Esophagus muscularis mucosa (tissue), 4 donors: ENCODE measurements around the gene POU2F1. TPM values are rescaled to one million over a fixed set of nuclear protein-coding genes. Genes with fewer than 3 reads are reported as not detected.

Experiments
- DNase-seq: peaks from one replicate; pipeline ENCODE4 v3.0.0-alpha.2; 2017; ENCODE audit errors: extremely low spot score
- H3K27ac ChIP-seq, 4 donors: fragments of 200-600 bp; sonication (generic); replicated peaks in 1 of 4; 1 replicate in 3 of 4; 2 replicates in 1 of 4; pipeline ENCODE4 v1.5.1; 2016 to 2019; ENCODE audit warnings: mild to moderate bottlenecking in 1 of 4
- H3K27me3 ChIP-seq, 4 donors: fragments of 200-600 bp; sonication (generic); one replicate each; pipeline versions ENCODE4 v1.5.1 to v1.6.0; 2016 to 2019
- H3K36me3 ChIP-seq, 4 donors: fragments of 200-600 bp; sonication (generic); one replicate each; pipeline ENCODE4 v1.5.1; 2016 to 2019
- H3K4me1 ChIP-seq, 4 donors: fragments of 200-600 bp; sonication (generic); one replicate each; pipeline ENCODE4 v1.5.1; 2016 to 2019
- H3K4me3 ChIP-seq, 4 donors: fragments of 200-600 bp; sonication (generic); 1 replicate in 2 of 4; 2 replicates in 2 of 4; pipeline ENCODE4 v1.5.1; 2016 to 2019; ENCODE audit warnings: mild to moderate bottlenecking in 4 of 4, moderate library complexity in 1 of 4
- H3K9me3 ChIP-seq, 4 donors: fragments of 200-600 bp; sonication (generic); 1 replicate in 3 of 4; 2 replicates in 1 of 4; pipeline ENCODE4 v1.5.1; 2016 to 2019
- EP300 ChIP-seq: sonication (generic); formaldehyde crosslinking; IDR thresholded peaks from one replicate; pipeline ENCODE4 v1.6.1; 2017; ENCODE audit warnings: antibody characterized with exemption
- POLR2A ChIP-seq: fragments of 450-650 bp; IDR thresholded peaks from one replicate; pipeline ENCODE4 v1.6.1; 2017; ENCODE audit warnings: antibody characterized with exemption, moderate library complexity, mild to moderate bottlenecking, low read depth
- POLR2AphosphoS5 ChIP-seq, 2 donors: sonication (generic); formaldehyde crosslinking; IDR thresholded peaks; one replicate each; pipeline ENCODE4 v1.6.1; 2017; ENCODE audit warnings: antibody characterized with exemption in 2 of 2
- WGBS: methylation state at CpG from one replicate; pipeline ENCODE4 v1.1.5; 2018; 5-methylcytosine and 5-hydroxymethylcytosine counted together
- intact Hi-C: fragments of 100-400 bp; cut with DNase I; formaldehyde crosslinking; loops from one replicate; pipeline ENCODE4 v1.15.1; 2023
- total RNA-seq, 4 donors: library from RNA; depleted of rRNA; stranded (reverse); fragments of >200 nt; gene quantifications; one replicate each; pipeline versions ENCODE4 v1.1.0 to v1.2.1, GENCODE V29; 2016
- TF ChIP-seq, protein P1 (sequence below), 3 experiments: fragments of 200-600 bp in 2 of 3; fragments of 450-650 bp in 1 of 3; sonication (generic) in 2 of 3; IDR thresholded peaks; one replicate each; pipeline ENCODE4 v1.5.1; 2017 to 2019; ENCODE audit warnings: antibody characterized with exemption in 3 of 3, mild to moderate bottlenecking in 2 of 3, moderate library complexity in 1 of 3

The POU2F1 gene
- total RNA-seq, 4 donors from 2014 or later = 7.3 to 13.4 (median 10.4) TPM

DNA sequence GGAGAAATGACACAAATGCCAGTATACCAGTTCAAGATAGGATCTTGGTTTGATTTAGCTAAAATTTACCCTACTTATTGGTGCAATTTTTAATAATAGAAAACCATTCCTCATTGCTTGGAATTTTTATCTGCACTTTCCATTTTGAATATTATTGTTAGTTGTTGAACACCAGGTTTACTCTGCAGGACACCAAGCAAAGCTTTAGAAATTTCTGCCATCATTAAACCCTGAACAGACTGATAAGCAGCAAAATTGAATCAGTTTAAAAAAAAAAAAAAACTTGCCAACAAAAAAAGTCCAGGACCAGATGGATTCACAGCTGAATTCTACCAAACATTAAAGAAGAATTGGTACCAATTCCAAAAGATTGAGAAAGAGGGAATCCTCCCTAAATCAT lies 71.5 kb downstream of the POU2F1 start:
- TF ChIP-seq POLR2A (no peak), EP300 (no peak), POLR2AphosphoS5 (IDR thresholded peaks at IDR 0.05) (no peak)
- TF ChIP-seq, protein P1, sequence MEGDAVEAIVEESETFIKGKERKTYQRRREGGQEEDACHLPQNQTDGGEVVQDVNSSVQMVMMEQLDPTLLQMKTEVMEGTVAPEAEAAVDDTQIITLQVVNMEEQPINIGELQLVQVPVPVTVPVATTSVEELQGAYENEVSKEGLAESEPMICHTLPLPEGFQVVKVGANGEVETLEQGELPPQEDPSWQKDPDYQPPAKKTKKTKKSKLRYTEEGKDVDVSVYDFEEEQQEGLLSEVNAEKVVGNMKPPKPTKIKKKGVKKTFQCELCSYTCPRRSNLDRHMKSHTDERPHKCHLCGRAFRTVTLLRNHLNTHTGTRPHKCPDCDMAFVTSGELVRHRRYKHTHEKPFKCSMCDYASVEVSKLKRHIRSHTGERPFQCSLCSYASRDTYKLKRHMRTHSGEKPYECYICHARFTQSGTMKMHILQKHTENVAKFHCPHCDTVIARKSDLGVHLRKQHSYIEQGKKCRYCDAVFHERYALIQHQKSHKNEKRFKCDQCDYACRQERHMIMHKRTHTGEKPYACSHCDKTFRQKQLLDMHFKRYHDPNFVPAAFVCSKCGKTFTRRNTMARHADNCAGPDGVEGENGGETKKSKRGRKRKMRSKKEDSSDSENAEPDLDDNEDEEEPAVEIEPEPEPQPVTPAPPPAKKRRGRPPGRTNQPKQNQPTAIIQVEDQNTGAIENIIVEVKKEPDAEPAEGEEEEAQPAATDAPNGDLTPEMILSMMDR (IDR thresholded peaks at IDR 0.05) = no peak
- Histone ChIP-seq H3K36me3 (no peaks in the 10 kb centered on the region), H3K27me3 (no peaks in the 10 kb centered on the region), H3K9me3 (no peaks in the 10 kb centered on the region), H3K4me1 (peaks cover 12 to 36% (median 24%) of the 10 kb centered on the region in 4 donors), H3K4me3 (no peak overlapping the region), H3K27ac (no peak overlapping the region)
- DNase-seq = no peak
- intact Hi-C loops = no loop called here

GRCh38 chr1:167293057-167293456 lies 72.4 kb downstream of the POU2F1 start:
- H3K27ac ChIP-seq = no peak overlapping the region
- H3K36me3 ChIP-seq = no peaks in the 10 kb centered on the region
- H3K27me3 ChIP-seq = no peaks in the 10 kb centered on the region
- H3K4me1 ChIP-seq = peaks cover 11 to 43% (median 22%) of the 10 kb centered on the region in 4 donors
- TF ChIP-seq POLR2A (no peak), EP300 (no peak), POLR2AphosphoS5 (IDR thresholded peaks at IDR 0.05) (no peak)
- TF ChIP-seq, protein P1 (IDR thresholded peaks at IDR 0.05) = no peak
- intact Hi-C loops = no loop called here
- no peak overlapping the region for H3K4me3 ChIP-seq
- no peak for DNase-seq
- WGBS = 87% methylated on average over 4 of the region's 4 CpGs
- H3K9me3 ChIP-seq = no peaks in the 10 kb centered on the region

DNA sequence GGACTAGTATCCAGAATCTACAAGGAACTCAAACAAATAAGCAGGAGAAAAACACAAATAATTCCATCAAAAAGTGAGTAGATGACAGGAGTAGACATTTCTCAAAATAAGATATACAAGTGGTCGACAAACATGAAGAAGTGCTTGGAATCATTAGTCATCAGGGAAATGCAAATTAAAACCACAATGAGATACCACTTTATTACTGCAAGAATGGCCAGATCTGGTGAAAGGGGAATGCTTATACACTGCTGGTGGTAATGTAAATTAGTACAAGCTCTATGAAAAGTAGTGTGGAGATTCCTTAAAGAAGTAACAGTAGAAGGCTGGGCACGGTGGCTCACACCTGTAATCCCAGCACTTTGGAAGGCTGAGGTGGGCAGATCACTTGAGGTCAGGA lies 73.8 kb downstream of the POU2F1 start:
- Histone ChIP-seq H3K9me3 (no peaks in the 10 kb centered on the region), H3K27ac (no peak overlapping the region), H3K4me3 (no peak overlapping the region), H3K4me1 (peaks cover 8 to 38% (median 19%) of the 10 kb centered on the region in 4 donors), H3K27me3 (no peaks in the 10 kb centered on the region), H3K36me3 (no peaks in the 10 kb centered on the region)
- intact Hi-C loops = no loop called here
- WGBS = 82% methylated on average over 2 of the region's 2 CpGs
- TF ChIP-seq EP300 (no peak), POLR2A (no peak), POLR2AphosphoS5 (IDR thresholded peaks at IDR 0.05) (no peak)
- TF ChIP-seq, protein P1 (IDR thresholded peaks at IDR 0.05) = no peak
- no peak for DNase-seq

DNA sequence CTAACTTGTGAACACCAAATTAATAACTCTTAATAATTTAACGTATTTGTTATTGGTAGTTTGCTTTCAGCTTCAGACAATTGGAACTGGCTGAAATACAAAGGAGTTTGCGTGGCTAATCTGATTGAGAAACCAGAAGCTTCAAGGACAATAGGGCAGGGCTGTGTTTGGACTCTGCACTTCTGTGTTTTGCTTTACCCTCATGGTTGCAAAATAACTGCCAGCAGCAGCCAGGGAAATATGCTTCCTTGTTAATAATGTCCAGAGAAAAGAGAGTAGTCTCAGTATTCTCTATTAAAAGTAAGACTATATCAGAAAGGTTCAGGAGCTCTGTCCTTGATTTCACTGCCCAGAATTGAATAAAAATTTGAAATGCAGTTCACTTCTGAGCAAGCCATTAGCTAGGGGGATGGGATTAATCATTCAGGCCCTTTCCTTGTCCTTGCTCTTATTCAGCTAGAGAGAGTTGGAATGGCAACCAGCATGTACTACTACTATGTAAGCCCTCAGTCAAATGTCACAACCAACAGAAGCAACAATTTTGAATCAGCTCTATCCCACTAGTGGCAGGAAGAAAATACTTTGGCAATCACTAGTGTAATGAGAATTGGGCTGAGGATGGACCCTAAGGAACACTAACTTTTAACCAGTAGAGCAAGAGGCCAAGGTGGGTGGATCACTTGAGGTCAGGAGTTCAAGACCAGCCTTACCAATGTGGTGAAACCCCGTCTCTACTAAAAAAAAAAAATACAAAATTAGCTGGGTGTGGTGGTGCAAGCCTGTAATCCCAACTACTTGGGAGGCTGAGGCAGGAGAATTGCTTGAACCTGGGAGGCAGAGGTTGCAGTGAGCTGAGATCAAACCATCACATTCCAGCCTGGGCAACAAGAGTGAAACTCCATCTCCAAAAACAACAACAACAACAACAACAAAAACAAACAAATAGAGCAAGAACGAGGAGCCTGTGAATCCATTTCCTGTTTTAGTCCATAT lies 76.8 kb downstream of the POU2F1 start:
- no peak for DNase-seq
- intact Hi-C loops = no loop called here
- no peak overlapping the region for H3K4me3 ChIP-seq
- H3K27ac ChIP-seq = peak overlapping the region in 2 of 4 donors; percentile 12 to 17
- no peaks in the 10 kb centered on the region for H3K36me3 ChIP-seq
- no peaks in the 10 kb centered on the region for H3K27me3 ChIP-seq
- WGBS = 64% methylated on average over 4 of the region's 4 CpGs
- peaks cover 0 to 22% (median 10%) of the 10 kb centered on the region in 4 donors for H3K4me1 ChIP-seq
- no peak for TF ChIP-seq EP300
- TF ChIP-seq, protein P1 (IDR thresholded peaks at IDR 0.05) = no peak
- no peak for TF ChIP-seq POLR2AphosphoS5 (IDR thresholded peaks at IDR 0.05)
- no peak for TF ChIP-seq POLR2A
- H3K9me3 ChIP-seq = no peaks in the 10 kb centered on the region
